Ovary (tissue), 9 donors: Measurements from ENCODE around the gene PTPRO. TPM values are rescaled to one million over a fixed set of nuclear protein-coding genes. Genes with fewer than 3 reads are reported as not detected.

Experiments
- DNase-seq, 5 donors: peaks; one replicate each; pipeline ENCODE4 v3.0.0-alpha.2; 2019 to 2020
- H3K27ac ChIP-seq, 2 donors: fragments of 200-600 bp; one replicate each; pipeline versions ENCODE4 v1.5.1 to v1.8.0; 2019 to 2022
- H3K27me3 ChIP-seq: fragments of 200-600 bp; one replicate; pipeline ENCODE4 v1.8.0; 2022
- H3K36me3 ChIP-seq: fragments of 200-600 bp; sonication (generic); one replicate; pipeline ENCODE4 v1.5.1; 2019
- H3K4me1 ChIP-seq: one replicate; pipeline ENCODE4 v1.8.1; 2013; ENCODE audit warnings: mild to moderate bottlenecking, moderate library complexity; ENCODE audit not compliant: insufficient read depth
- H3K4me3 ChIP-seq: fragments of 200-600 bp; sonication (generic); one replicate; pipeline ENCODE4 v1.5.1; 2017
- H3K9me3 ChIP-seq, 2 donors: fragments of 200-600 bp in 1 of 2; sonication (generic) in 1 of 2; one replicate each; pipeline versions ENCODE4 v1.5.1 to v1.8.1; 2013 to 2019; ENCODE audit warnings: mild to moderate bottlenecking in 1 of 2, moderate library complexity in 1 of 2
- CTCF ChIP-seq, 3 donors: fragments of 450-650 bp in 2 of 3; fragments of 200-600 bp in 1 of 3; IDR thresholded peaks; one replicate each; pipeline versions ENCODE4 v1.5.1 to v1.8.0; 2016 to 2022; ENCODE audit warnings: antibody characterized with exemption in 3 of 3, mild to moderate bottlenecking in 1 of 3
- EP300 ChIP-seq: sonication (generic); formaldehyde crosslinking; IDR thresholded peaks from one replicate; pipeline ENCODE4 v1.6.1; 2017; ENCODE audit warnings: antibody characterized with exemption
- POLR2A ChIP-seq: fragments of 450-650 bp; IDR thresholded peaks from one replicate; pipeline ENCODE4 v1.6.1; 2017; ENCODE audit warnings: antibody characterized with exemption, mild to moderate bottlenecking, moderate library complexity
- WGBS, 3 donors: extraction: QIAGEN DNeasy Blood & Tissue Kit in 1 of 3; methylation state at CpG; one replicate each; pipeline versions ENCODE4 v1.1.5 to v1.1.7; 2013 to 2017; 5-methylcytosine and 5-hydroxymethylcytosine counted together
- intact Hi-C, 4 donors: fragments of 100-400 bp; cut with DNase I; formaldehyde crosslinking; loops; one replicate each; pipeline versions ENCODE4 v1.11.0 to v1.15.1; 2022 to 2023
- polyA plus RNA-seq, 2 donors: library from polyadenylated mRNA; stranded (reverse); fragments of 200-250 nt in 1 of 2; fragments of 350-450 nt in 1 of 2; fragmentation: Illumina TruSeq in 1 of 2; extraction: RNeasy Lipid Tissue Mini Kit (QIAGEN cat#74804) in 1 of 2; gene quantifications; one replicate each; pipeline ENCODE4 v1.2.3, GENCODE V29; 2013 to 2014
- total RNA-seq, 7 donors: library from RNA; depleted of rRNA in 2 of 7; stranded (reverse); fragments of >200 nt in 2 of 7; fragmentation: NEBNext Ultra II Directional in 3 of 7; extraction: Animal tissue kit (Norgen Biotek cat#: 25700) in 3 of 7; gene quantifications; one replicate each; pipeline versions ENCODE4 v1.1.0 to v1.2.4, GENCODE V29; 2016 to 2023
- donor health status: DM: no; HTN: no; CAD: no; lungs with moderate emphysema.
- donor health status: DM: no; HTN: no; CAD: no.
- donor health status: Bipolar disorder and iron deficiency.
- donor health status: DM: yes; HTN: yes; CAD: no.
- donor health status: DM: no; HTN: no; CAD: no.
- donor health status: DM: yes; HTN: yes; CAD: no.

PTPRO gene
- total and polyA plus RNA-seq, 9 donors = 0.30 to 3.7 (median 0.83) TPM

DNA sequence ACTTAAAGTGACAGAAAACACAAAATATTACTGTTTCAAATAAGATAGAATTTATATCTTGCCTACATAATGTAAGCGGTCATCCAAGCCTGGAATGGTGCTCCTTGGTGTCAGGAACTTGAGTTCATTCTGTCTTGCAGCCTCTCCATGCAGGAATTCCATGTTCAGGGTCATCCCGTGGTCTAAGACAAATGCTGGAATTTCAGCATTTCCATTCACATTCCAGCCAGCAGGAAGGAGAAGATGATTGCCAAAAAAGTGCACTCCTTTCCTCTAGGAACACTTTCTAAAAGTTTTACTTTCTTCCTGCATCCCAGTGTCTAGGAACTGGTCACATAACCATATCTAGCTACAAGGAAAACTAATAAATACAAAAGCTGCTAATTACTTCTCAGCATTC is 106.3 kb downstream of the PTPRO start:
- DNase-seq = no peak
- TF ChIP-seq CTCF (IDR thresholded peaks at IDR 0.05) (no peak), EP300 (no peak), POLR2A (no peak)
- no peaks in the 10 kb centered on the region for H3K4me1 ChIP-seq
- intact Hi-C loops = no loop called here
- H3K36me3 ChIP-seq = no peaks in the 10 kb centered on the region
- no peak overlapping the region for H3K27ac ChIP-seq
- H3K27me3 ChIP-seq = no peaks in the 10 kb centered on the region
- no peaks in the 10 kb centered on the region for H3K9me3 ChIP-seq
- H3K4me3 ChIP-seq = no peak overlapping the region
- WGBS, 3 donors = 41 to 46% (median 46%) methylated on average over 2 of the region's 2 CpGs

DNA sequence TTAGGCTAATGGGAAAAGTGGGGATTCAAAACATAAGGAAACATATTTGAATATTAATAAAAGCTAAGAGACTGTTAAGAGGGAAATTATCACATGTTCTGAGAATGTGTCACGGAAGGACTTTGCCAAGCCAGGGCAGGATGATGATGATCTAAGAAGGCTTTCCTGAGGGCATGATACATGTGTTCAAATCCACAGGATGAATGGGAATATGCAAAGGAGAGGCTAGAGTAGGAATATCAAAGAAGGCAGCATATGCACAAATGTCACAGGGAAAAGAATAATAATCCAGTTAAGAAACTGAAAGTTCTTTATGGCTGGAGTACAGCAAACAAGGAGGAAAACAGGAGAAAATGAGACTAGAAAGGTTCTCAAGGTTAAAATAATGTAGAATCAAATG is 107.0 kb downstream of the PTPRO start:
- Histone ChIP-seq H3K9me3 (no peaks in the 10 kb centered on the region), H3K4me3 (no peak overlapping the region), H3K27ac (no peak overlapping the region), H3K27me3 (no peaks in the 10 kb centered on the region), H3K4me1 (no peaks in the 10 kb centered on the region), H3K36me3 (no peaks in the 10 kb centered on the region)
- TF ChIP-seq POLR2A = no peak
- no peak for TF ChIP-seq EP300
- intact Hi-C loops = no loop called here
- no peak for DNase-seq
- WGBS, 3 donors = 89 to 96% (median 91%) methylated on average over 1 of the region's 1 CpG

DNA sequence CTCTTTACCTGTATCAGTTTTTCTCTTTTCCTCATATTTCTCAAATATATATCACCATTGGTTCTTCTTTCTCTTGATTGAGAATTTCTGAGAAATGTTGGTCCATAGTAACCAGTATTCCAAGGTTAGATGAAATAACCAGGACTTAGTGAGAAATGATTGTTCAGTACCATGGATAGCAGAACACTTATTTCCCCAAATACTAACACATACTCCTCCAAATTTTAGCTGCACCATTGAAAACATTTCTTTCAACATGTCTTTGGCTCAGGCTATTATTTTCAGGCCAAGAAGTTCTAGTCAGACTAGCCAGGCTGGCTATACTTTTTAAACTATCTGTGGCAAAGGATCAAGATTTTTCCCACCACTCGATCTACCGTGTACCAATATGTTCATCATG is 113.3 kb downstream of the PTPRO start:
- WGBS, 3 donors = 88 to 99% (median 93%) methylated on average over 2 of the region's 2 CpGs
- no peaks in the 10 kb centered on the region for H3K36me3 ChIP-seq
- no peaks in the 10 kb centered on the region for H3K4me1 ChIP-seq
- no peak for TF ChIP-seq EP300
- TF ChIP-seq POLR2A = no peak
- no peak for TF ChIP-seq CTCF (IDR thresholded peaks at IDR 0.05)
- H3K4me3 ChIP-seq = no peak overlapping the region
- DNase-seq = no peak
- intact Hi-C loops = no loop called here
- H3K9me3 ChIP-seq = peaks cover 0 to 5% of the 10 kb centered on the region in 2 donors
- H3K27ac ChIP-seq = no peak overlapping the region
- H3K27me3 ChIP-seq = no peaks in the 10 kb centered on the region

DNA sequence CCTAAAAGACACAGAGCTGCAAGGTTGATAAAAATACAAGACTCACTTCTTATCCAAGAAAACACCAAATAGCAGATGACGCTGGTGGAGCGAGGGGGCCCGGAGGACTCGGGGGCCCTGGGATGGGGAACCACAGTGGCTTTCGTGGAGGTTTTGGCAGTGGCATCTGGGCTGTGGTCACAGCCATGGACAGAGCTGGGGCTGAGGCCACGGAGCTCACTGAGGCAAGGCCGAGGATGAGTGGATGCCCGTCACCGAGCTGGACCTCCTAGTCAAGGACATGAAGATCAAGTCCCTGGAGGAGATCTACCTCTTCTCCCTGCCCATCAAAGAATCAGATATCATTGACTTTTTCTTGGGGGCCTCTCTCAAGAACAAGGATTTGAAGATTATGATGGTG is 117.2 kb downstream of the PTPRO start:
- Histone ChIP-seq H3K4me1 (no peaks in the 10 kb centered on the region), H3K27me3 (no peaks in the 10 kb centered on the region), H3K27ac (no peak overlapping the region), H3K4me3 (no peak overlapping the region), H3K9me3 (peaks cover 0 to 5% of the 10 kb centered on the region in 2 donors), H3K36me3 (no peaks in the 10 kb centered on the region)
- intact Hi-C loops = no loop called here
- no peak for DNase-seq
- no peak for TF ChIP-seq CTCF (IDR thresholded peaks at IDR 0.05)
- no peak for TF ChIP-seq EP300
- no peak for TF ChIP-seq POLR2A
- 87 to 92% (median 91%) methylated on average over 9 of the region's 9 CpGs for WGBS, 3 donors

DNA sequence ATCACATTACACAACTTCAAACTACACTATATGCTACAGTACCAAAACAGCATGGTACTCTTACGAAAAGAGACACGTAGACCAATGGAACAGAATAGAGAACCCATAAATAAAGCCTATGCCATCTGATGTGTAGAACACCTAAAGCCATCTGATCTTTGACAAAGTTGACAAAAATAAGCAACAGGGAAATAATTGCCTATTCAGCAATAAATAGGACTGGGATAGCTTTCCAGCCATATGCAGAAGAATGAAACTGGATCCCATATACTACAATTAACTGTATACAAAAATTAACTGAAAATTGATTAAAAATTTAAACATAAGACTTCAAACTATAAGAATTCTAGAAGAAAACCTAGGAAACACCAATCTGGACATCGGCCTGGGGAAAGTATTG is 120.7 kb downstream of the PTPRO start:
- H3K4me3 ChIP-seq = no peak overlapping the region
- DNase-seq = no peak
- no peaks in the 10 kb centered on the region for H3K4me1 ChIP-seq
- no peaks in the 10 kb centered on the region for H3K27me3 ChIP-seq
- H3K9me3 ChIP-seq = no peaks in the 10 kb centered on the region
- intact Hi-C loops = no loop called here
- TF ChIP-seq CTCF (IDR thresholded peaks at IDR 0.05) (no peak), EP300 (no peak), POLR2A (no peak)
- H3K27ac ChIP-seq = no peak overlapping the region
- 90 to 97% (median 94%) methylated on average over 3 of the region's 3 CpGs for WGBS, 3 donors
- no peaks in the 10 kb centered on the region for H3K36me3 ChIP-seq
